DND-41 (cell line): ENCODE results near the gene ZBTB7B.

Experiments used
- CTCF ChIP-seq: IDR thresholded peaks from 2 replicates; pipeline ENCODE4 v1.5.1; 2012; ENCODE audit warnings: borderline replicate concordance, low read length, moderate library complexity, mild to moderate bottlenecking; ENCODE audit not compliant: poor library complexity, severe bottlenecking; ENCODE audit errors: extremely low read depth
- EZH2 ChIP-seq: IDR thresholded peaks from 3 replicates; pipeline ENCODE4 v1.6.1; 2012; ENCODE audit warnings: borderline replicate concordance, low read depth, mild to moderate bottlenecking, moderate library complexity, low read length, inconsistent platforms; ENCODE audit not compliant: severe bottlenecking

- no peak for TF ChIP-seq EZH2
- no peak for TF ChIP-seq CTCF
Observed at GRCh38 chr1:155032886-155033285, 30.3 kb downstream of the ZBTB7B start.
